ENCODE results near the gene IQCK. TPM values are rescaled to one million over a fixed set of nuclear protein-coding genes. Genes with fewer than 3 reads are reported as not detected.

IQCK gene
- total RNA-seq, 2 experiments from 2014 or later = 0.81 to 0.97 TPM

DNA sequence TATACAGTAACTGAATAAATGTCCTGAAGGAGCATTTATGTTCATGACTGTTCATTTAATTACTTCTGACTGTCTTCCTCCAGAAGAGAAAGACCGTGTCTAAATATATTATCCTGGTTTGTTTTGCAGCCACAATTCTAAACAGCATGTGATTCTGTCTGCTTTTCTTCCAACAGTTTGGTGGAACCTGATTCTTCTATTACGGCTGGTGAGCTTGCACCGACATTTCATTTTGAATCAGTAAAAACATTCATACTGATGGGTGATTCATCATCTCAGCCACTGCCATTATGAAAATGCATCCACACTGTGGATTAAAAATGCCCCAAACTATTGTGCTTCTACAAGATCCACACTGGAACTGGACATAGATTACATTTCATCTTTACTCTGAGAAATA lies 17.0 kb upstream of the IQCK start:
- Mint-ChIP-seq H3K4me1 (ENCODE audit: low read depth) (peaks cover 26% of the 10 kb centered on the region), H3K9me3 (ENCODE audit: insufficient read depth) (no peaks in the 10 kb centered on the region), H3K4me3 (no peak overlapping the region), H3K36me3 (ENCODE audit: low read depth) (peaks cover 68% of the 10 kb centered on the region), H3K27ac (no peak overlapping the region), H3K27me3 (ENCODE audit: low read depth) (no peaks in the 10 kb centered on the region)
- ChIA-PET CTCF (no interaction called here), POLR2A (interaction anchor here (0.7 kb wide), 1 partner anchor 13 kb away, joined by 3 read pairs; no protein-coding TSS in a partner anchor)
- DNase-seq = no peak
- no peak for ATAC-seq

DNA sequence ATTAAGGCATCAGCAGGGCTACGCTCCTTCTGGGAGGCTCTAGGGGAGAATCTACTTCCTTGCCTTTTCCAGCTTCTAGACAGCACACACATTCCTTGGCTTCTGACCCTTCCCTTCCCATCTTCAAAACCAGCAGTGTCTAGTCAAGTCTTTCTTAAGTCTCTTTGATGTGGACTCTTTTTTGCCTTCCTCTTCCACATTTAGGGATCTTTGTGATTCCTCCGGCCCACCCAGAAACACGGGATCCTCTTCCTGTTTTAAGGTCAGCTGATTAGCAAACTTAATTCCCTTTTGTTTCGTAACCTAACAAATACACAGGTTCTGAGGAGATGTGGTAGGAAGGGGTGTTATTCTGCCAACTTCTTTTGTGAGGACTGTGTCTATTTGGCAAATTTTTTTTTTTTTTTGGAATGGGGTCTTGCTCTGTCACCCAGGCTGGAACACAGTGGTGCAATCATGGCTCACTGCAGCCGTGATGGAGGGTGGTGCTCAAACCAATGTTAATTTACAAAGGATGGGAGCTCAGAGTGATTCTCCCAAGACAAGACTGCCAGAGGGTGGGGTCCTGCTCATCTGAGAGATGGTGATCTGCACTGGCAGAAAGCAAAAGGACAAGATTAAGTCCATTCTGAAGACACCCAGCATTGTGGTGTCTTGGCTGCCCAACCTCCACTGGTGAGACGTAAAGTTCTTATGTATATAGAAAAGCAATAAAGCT lies 14.7 kb upstream of the IQCK start:
- Mint-ChIP-seq H3K27me3 (ENCODE audit: low read depth) (no peaks in the 10 kb centered on the region), H3K36me3 (ENCODE audit: low read depth) (peaks cover 63% of the 10 kb centered on the region), H3K27ac (no peak overlapping the region), H3K4me1 (ENCODE audit: low read depth) (peaks cover 4% of the 10 kb centered on the region), H3K9me3 (ENCODE audit: insufficient read depth) (no peaks in the 10 kb centered on the region), H3K4me3 (no peak overlapping the region)
- ATAC-seq = no peak
- DNase-seq = no peak
- CTCF ChIA-PET = interaction anchor here (1.4 kb wide), 1 partner anchor 15 kb away, joined by 4 read pairs; the partner anchor contains the start of genes IQCK and KNOP1
- POLR2A ChIA-PET = no interaction called here

DNA sequence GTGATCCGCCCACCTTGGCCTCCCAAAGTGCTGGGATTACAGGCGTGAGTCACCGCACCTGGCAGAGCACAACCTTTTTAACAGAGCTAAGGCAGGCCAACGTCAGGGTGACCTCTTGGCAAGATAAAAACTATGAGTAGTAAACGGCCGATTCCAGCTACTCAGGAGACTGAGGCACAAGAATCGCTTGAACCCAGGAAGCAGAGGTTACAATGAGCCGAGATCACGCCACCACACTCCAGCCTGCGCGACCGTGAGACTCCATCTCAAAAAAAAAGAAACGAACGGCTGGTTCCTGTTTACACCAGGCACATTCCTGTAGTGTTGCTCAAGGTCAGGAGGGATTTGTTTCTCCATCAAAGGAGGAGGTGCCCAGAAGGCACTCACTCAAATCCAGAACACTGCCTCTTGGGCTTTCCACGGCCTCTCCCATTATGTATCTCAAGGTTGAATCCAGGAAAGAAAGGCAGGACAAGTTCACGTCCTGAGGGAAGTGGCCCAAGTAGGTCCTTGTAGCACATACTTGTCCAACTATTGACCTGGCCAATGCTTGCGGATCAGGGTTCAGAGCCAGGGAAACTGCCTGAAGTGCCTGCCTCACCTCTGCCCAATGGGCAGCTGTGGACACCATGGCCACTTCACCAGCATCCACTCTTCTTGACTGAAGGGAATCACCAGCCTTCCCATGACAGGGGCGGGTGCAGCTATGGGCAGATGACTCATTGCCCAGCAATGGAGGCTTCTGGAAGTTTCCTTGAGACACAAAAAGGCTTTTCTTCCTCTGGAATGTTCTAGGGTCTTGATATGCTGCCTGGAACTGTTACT lies 13.5 kb upstream of the IQCK start:
- ATAC-seq (no peak), DNase-seq (no peak)
- no peak overlapping the region for H3K4me3 Mint-ChIP-seq
- no peaks in the 10 kb centered on the region for H3K4me1 Mint-ChIP-seq (ENCODE audit: low read depth)
- H3K27me3 Mint-ChIP-seq (ENCODE audit: low read depth) = no peaks in the 10 kb centered on the region
- ChIA-PET POLR2A (interaction anchor here (0.6 kb wide), 1 partner anchor 157 kb away, joined by 3 read pairs; no protein-coding TSS in a partner anchor), CTCF (no interaction called here)
- peaks cover 56% of the 10 kb centered on the region for H3K36me3 Mint-ChIP-seq (ENCODE audit: low read depth)
- no peaks in the 10 kb centered on the region for H3K9me3 Mint-ChIP-seq (ENCODE audit: insufficient read depth)
- no peak overlapping the region for H3K27ac Mint-ChIP-seq

DNA sequence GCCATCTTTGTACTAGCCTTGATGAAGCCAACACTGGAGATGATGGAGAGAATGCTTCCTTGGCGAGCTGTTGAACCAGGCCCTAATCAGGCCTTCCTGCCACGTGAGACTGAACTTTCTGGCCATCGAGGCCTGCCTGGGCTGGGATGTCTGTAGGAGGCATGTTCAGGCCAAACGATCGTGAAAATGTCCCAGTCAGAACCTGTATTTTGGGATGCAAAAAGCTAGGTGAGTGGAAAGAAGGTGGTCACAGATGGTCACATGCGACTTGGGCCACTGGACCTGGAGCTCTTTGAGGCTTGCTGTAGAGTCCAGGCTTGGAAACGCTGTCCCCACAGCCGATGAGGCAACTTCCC lies 12.9 kb upstream of the IQCK start:
- CTCF ChIA-PET = no interaction called here
- Mint-ChIP-seq H3K27me3 (ENCODE audit: low read depth) (no peaks in the 10 kb centered on the region), H3K4me1 (ENCODE audit: low read depth) (no peaks in the 10 kb centered on the region), H3K27ac (no peak overlapping the region), H3K4me3 (no peak overlapping the region), H3K9me3 (ENCODE audit: insufficient read depth) (no peaks in the 10 kb centered on the region), H3K36me3 (ENCODE audit: low read depth) (peaks cover 55% of the 10 kb centered on the region)
- no peak for DNase-seq
- POLR2A ChIA-PET = no interaction called here
- no peak for ATAC-seq

DNA sequence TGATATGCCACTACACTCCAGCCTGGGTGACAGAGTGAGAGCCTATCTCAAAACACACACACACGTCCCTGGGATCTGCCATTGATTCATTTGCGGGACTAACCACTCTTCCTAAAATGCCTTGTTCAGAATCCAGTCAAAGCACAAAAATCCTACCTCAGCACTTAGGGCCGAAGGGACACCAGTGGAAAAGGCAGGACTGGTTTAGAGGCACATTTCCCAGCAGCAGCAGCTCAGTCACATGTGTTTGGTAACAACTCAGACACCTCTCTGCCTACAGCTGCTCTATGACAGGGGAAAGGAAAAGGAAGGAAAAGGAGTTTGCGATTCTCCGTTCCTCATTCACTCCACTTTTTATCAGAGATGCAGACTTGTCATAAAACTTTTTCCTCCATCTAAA lies 12.2 kb upstream of the IQCK start:
- peaks cover 49% of the 10 kb centered on the region for H3K36me3 Mint-ChIP-seq (ENCODE audit: low read depth)
- POLR2A ChIA-PET = no interaction called here
- H3K4me1 Mint-ChIP-seq (ENCODE audit: low read depth) = no peaks in the 10 kb centered on the region
- ATAC-seq = no peak
- no peak overlapping the region for H3K27ac Mint-ChIP-seq
- CTCF ChIA-PET = no interaction called here
- H3K4me3 Mint-ChIP-seq = no peak overlapping the region
- DNase-seq = no peak
- no peaks in the 10 kb centered on the region for H3K27me3 Mint-ChIP-seq (ENCODE audit: low read depth)
- H3K9me3 Mint-ChIP-seq (ENCODE audit: insufficient read depth) = no peaks in the 10 kb centered on the region

DNA sequence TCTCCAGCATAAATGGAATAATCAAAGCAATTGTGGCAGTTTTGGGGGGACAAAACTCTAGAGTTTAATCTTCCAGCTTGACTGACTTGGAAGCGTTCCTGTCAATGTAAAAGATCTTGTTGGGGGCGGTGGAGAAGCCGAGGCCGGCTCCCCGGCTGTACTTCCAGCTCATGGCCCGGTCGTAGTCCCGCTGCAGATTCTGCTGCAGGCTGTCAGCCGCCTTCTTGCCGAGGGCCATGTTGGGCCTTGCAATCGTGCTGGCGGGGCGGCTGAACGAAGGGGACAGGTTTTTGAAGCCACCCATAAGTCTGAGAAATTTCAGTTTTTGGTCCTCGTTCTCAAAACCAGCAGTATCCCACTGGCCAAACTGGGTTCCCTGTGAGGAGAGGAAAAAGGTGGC lies 11.2 kb upstream of the IQCK start:
- ATAC-seq = no peak
- no peak overlapping the region for H3K4me3 Mint-ChIP-seq
- ChIA-PET POLR2A (no interaction called here), CTCF (no interaction called here)
- H3K4me1 Mint-ChIP-seq (ENCODE audit: low read depth) = no peaks in the 10 kb centered on the region
- DNase-seq = no peak
- no peaks in the 10 kb centered on the region for H3K27me3 Mint-ChIP-seq (ENCODE audit: low read depth)
- no peaks in the 10 kb centered on the region for H3K9me3 Mint-ChIP-seq (ENCODE audit: insufficient read depth)
- H3K27ac Mint-ChIP-seq = no peak overlapping the region
- H3K36me3 Mint-ChIP-seq (ENCODE audit: low read depth) = peaks cover 44% of the 10 kb centered on the region

DNA sequence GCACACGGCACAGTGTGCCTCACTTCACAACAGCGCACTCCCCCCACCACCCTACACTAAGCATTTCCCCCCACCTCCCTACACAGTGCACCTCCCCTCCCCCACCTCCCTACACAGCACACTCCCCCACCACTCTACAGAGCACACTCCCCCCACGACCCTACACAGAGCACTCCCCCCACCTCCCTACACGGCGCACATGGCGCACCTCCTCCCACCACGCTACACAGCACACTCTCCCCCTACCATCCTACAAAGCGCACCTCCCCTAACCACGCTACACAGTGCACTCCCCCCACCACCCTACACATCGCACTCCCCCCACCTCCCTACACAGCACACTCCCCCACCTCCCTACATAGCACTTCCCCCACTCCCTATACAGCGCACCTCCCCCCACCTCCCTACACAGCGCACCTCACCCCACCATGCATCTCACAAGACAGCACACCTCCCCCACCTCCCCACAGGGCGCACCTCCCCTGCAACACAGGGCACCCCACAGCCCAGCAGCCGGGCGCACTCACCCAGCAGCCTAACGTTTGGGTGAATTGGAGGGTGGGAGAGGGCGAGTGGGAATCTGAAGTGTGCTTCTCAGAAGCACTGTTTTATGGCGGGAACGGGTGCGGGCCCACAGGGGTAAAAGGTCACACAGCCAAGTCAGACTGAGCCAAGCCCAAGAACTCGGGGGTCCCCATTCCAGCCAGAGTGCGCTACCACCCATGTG lies 10.3 kb upstream of the IQCK start:
- Mint-ChIP-seq H3K4me1 (ENCODE audit: low read depth) (no peaks in the 10 kb centered on the region), H3K27me3 (ENCODE audit: low read depth) (no peaks in the 10 kb centered on the region), H3K27ac (no peak overlapping the region), H3K9me3 (ENCODE audit: insufficient read depth) (no peaks in the 10 kb centered on the region), H3K36me3 (ENCODE audit: low read depth) (peaks cover 41% of the 10 kb centered on the region), H3K4me3 (no peak overlapping the region)
- DNase-seq (no peak), ATAC-seq (no peak)
- CTCF ChIA-PET = no interaction called here
- POLR2A ChIA-PET = no interaction called here

DNA sequence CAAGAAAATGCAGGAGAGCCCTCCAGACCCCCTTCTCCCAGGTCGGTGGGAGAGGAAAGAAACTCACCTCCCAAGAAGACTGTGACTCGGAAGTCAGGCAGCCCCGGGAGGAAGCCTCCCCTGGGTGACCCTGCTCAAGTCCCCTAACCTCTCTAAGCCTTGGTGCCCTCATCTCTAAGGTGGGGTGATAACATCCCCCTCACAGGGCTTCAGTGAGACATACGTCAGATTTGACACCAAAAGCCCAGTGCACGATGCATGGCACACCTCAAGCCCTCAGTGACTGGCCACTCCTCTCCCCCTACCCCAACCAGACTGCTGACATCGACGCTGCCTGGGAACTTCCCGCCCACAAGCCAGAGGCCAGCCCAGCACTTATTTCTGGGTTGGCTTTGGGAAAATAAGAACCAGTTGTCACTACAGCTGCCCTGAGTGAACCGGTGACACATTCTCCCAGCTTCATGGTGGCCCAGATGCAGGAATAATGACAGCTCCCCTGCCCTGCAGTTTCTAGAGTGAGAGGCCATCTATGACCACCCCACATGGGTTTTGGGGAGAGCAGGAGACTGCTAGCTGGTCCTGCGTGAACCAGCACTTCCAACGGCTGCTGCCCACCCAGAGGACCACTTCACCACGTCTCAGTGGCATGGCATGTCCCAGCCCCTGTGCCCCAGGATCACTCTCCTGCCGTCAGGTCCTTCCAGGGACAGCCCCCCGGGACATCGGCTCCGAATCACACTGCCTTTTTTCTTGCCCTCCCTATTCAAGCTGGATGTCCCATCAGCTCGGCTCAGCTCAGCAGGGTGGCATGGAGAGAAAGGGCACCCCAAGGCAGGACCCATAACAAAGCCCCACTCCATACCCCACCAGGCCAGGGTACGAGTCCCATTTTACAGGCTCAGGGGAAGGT lies 9.5 kb upstream of the IQCK start:
- Mint-ChIP-seq H3K4me3 (no peak overlapping the region), H3K27me3 (ENCODE audit: low read depth) (no peaks in the 10 kb centered on the region), H3K9me3 (ENCODE audit: insufficient read depth) (no peaks in the 10 kb centered on the region), H3K36me3 (ENCODE audit: low read depth) (peaks cover 39% of the 10 kb centered on the region), H3K27ac (no peak overlapping the region), H3K4me1 (ENCODE audit: low read depth) (no peaks in the 10 kb centered on the region)
- ChIA-PET CTCF (no interaction called here), POLR2A (interaction anchor here (0.7 kb wide), 1 partner anchor 13 kb away, joined by 3 read pairs; no protein-coding TSS in a partner anchor)
- DNase-seq (no peak), ATAC-seq (no peak)

DNA sequence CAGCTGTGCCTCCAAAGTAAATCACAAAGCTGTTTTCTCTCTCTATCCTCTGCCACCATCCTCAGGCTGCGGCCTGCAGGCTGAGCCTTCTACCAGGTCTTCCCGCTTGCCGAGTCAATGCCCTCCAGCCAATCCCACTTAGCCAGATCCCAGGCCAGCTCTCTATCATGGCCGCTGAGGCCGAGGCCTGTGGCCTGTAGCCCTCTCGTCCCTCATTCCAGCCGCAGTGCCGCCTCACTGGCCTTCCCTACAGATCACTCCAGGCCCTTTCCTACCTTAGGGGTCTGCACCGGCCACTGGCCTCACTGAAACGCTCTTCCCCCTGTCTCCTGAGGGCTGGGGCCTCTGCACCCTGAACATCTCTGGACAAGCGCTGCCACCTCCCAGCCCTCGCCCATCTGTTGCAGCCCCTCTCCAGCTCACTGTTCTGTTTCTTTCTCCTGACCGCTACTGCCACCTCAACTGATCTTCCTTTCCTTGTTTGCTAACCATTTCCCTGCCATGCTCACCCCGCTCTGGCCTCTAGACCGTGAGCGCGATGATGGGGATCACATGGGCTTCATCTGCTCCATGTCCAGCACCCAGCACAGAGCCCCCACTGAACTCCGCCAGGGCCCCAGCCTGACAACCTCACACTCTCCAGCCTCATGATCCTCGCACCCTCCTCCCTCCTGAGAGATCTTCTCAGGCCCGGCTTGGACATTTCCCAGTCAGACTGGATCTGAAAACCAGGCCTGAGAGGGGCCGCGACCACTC lies 8.5 kb upstream of the IQCK start:
- Mint-ChIP-seq H3K27me3 (ENCODE audit: low read depth) (no peaks in the 10 kb centered on the region), H3K27ac (no peak overlapping the region), H3K36me3 (ENCODE audit: low read depth) (peaks cover 42% of the 10 kb centered on the region), H3K4me3 (no peak overlapping the region), H3K4me1 (ENCODE audit: low read depth) (no peaks in the 10 kb centered on the region), H3K9me3 (ENCODE audit: insufficient read depth) (no peaks in the 10 kb centered on the region)
- DNase-seq (no peak), ATAC-seq (no peak)
- POLR2A ChIA-PET = interaction anchor here (0.7 kb wide), 1 partner anchor 12 kb away, joined by 3 read pairs; no protein-coding TSS in a partner anchor
- CTCF ChIA-PET = no interaction called here

DNA sequence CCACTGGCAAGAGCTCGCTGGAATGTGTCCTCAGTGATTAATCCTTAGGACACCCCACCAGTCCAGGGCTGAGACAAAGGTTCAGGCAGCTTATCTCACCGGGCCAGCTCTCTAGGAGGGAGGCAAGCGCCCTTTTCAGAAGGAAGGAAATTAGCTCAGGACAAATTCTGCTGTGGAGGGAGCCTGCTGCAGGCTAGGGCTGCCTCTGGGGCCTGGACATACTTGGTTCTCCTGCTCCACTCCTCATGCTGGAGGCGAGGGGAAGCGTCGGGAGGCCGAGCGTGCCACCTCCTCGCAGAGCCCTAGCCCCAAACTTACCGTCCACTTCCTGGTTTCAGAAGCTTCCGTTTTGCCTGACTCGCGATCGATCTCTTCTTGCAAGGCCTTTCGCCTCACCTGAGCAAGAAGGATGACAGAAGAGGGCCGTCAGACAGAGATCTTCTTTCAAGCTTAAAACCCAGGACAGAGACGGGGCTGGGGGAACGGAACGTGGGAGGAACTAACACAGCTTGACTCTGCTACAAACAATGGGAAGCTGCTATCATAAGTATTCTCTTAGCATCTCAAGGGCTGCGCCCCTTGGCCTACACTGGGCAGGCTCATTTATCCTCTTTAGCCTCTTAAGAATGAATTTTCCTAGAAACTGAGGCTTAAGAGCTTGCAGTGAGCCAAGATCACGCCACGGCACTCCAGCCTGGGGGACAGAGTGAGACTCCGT lies 7.7 kb upstream of the IQCK start:
- Mint-ChIP-seq H3K4me3 (no peak overlapping the region), H3K9me3 (ENCODE audit: insufficient read depth) (no peaks in the 10 kb centered on the region), H3K27me3 (ENCODE audit: low read depth) (no peaks in the 10 kb centered on the region), H3K36me3 (ENCODE audit: low read depth) (peaks cover 39% of the 10 kb centered on the region), H3K4me1 (ENCODE audit: low read depth) (no peaks in the 10 kb centered on the region), H3K27ac (no peak overlapping the region)
- DNase-seq = no peak
- ATAC-seq = no peak
- ChIA-PET POLR2A (no interaction called here), CTCF (no interaction called here)

All from activated CD8-positive, alpha-beta T cell treated with anti-CD3 and anti-CD28 coated beads, Interleukin-2, amount 10 ng/mL, durations not matched to agents 7 days and 5 days (primary cell).